Measurements from ENCODE around the gene HDDC3. TPM values are rescaled to one million over a fixed set of nuclear protein-coding genes. Genes with fewer than 3 reads are reported as not detected.
A peak's percentile ranks its signal among the peaks of the same experiment; 100 is the strongest.

HDDC3 gene
- polyA plus RNA-seq, 3 donors = 19.2 to 20.1 (median 19.9) TPM

GRCh38 chr15:90955624-90956273 lies 23.4 kb upstream of the HDDC3 start:
- no peak for DNase-seq

- DNase-seq = peak; percentile 93
Measured at GRCh38 chr15:90954712-90955623, 22.6 kb upstream of the HDDC3 start, which contains the start of gene RCCD1. RCCD1 (plus strand) TSS chr15:90954884; CDS start chr15:90956735, 1,851 bp downstream.

GRCh38 chr15:90953947-90954711 lies 21.8 kb upstream of the HDDC3 start:
- no peak for DNase-seq

GRCh38 chr15:90952901-90953677 lies 20.7 kb upstream of the HDDC3 start:
- no peak for DNase-seq

GRCh38 chr15:90950676-90951075 lies 18.3 kb upstream of the HDDC3 start:
- DNase-seq = no peak

- no peak for DNase-seq
Measured at GRCh38 chr15:90949979-90950675, 17.8 kb upstream of the HDDC3 start.

GRCh38 chr15:90948506-90948905 lies 16.2 kb upstream of the HDDC3 start:
- DNase-seq = no peak

GRCh38 chr15:90947577-90948357 lies 15.4 kb upstream of the HDDC3 start:
- DNase-seq = no peak

- DNase-seq = no peak
Measured at GRCh38 chr15:90946941-90947576, 14.7 kb upstream of the HDDC3 start.

- DNase-seq = no peak
Measured at GRCh38 chr15:90946538-90946937, 14.2 kb upstream of the HDDC3 start.

- DNase-seq = no peak
Measured at GRCh38 chr15:90945091-90945490, 12.7 kb upstream of the HDDC3 start.

- DNase-seq = no peak
Measured at GRCh38 chr15:90942354-90943120, 10.2 kb upstream of the HDDC3 start.

- no peak for DNase-seq
Measured at GRCh38 chr15:90941038-90941437, 8.7 kb upstream of the HDDC3 start.

GRCh38 chr15:90939756-90940155 lies 7.4 kb upstream of the HDDC3 start:
- no peak for DNase-seq

GRCh38 chr15:90938261-90938660 lies 5.9 kb upstream of the HDDC3 start:
- no peak for DNase-seq

GRCh38 chr15:90936823-90937222 lies 4.5 kb upstream of the HDDC3 start:
- no peak for DNase-seq

- DNase-seq = peak; percentile 91
Measured at GRCh38 chr15:90934949-90935751, 2.8 kb upstream of the HDDC3 start, which contains the start of gene UNC45A. UNC45A (plus strand) TSS chr15:90935285; CDS start chr15:90935325, 40 bp downstream.

Measured in renal pelvis (tissue), 4 donors.